Measurements from ENCODE around the gene PTPN3. TPM values are rescaled to one million over a fixed set of nuclear protein-coding genes. Genes with fewer than 3 reads are reported as not detected.

PTPN3 gene
- total RNA-seq, 1 donor from 2014 or later: 4.9 TPM

- Mint-ChIP-seq H3K36me3 (no peaks in the 10 kb centered on the region), H3K27me3 (no peaks in the 10 kb centered on the region), H3K4me3 (no peak overlapping the region), H3K9me3 (no peaks in the 10 kb centered on the region), H3K27ac (no peak overlapping the region), H3K4me1 (ENCODE audit: unreplicated experiment) (peaks cover 9% of the 10 kb centered on the region)
- no peak for TF ChIP-seq CTCF (conservative IDR thresholded peaks at IDR 0.05)
- no peak for DNase-seq (ENCODE audit: extremely low spot score, unreplicated experiment)
Measured at GRCh38 chr9:109439378-109440116, 58.6 kb downstream of the PTPN3 start.

- TF ChIP-seq CTCF (conservative IDR thresholded peaks at IDR 0.05): no peak
- no peaks in the 10 kb centered on the region for H3K27me3 Mint-ChIP-seq
- DNase-seq (ENCODE audit: extremely low spot score, unreplicated experiment): no peak
- H3K9me3 Mint-ChIP-seq: no peaks in the 10 kb centered on the region
- no peak overlapping the region for H3K4me3 Mint-ChIP-seq
- peaks cover 9% of the 10 kb centered on the region for H3K4me1 Mint-ChIP-seq (ENCODE audit: unreplicated experiment)
- H3K36me3 Mint-ChIP-seq: peaks cover 1% of the 10 kb centered on the region
- H3K27ac Mint-ChIP-seq: no peak overlapping the region
Measured at GRCh38 chr9:109437286-109437685, 60.8 kb downstream of the PTPN3 start.

- no peaks in the 10 kb centered on the region for H3K27me3 Mint-ChIP-seq
- H3K27ac Mint-ChIP-seq: no peak overlapping the region
- no peaks in the 10 kb centered on the region for H3K9me3 Mint-ChIP-seq
- DNase-seq (ENCODE audit: extremely low spot score, unreplicated experiment): no peak
- TF ChIP-seq CTCF (conservative IDR thresholded peaks at IDR 0.05): no peak
- peaks cover 4% of the 10 kb centered on the region for H3K36me3 Mint-ChIP-seq
- H3K4me3 Mint-ChIP-seq: no peak overlapping the region
- H3K4me1 Mint-ChIP-seq (ENCODE audit: unreplicated experiment): peaks cover 5% of the 10 kb centered on the region
Measured at GRCh38 chr9:109436071-109436470, 62.0 kb downstream of the PTPN3 start.

GRCh38 chr9:109433476-109433875 is 64.6 kb downstream of the PTPN3 start:
- Mint-ChIP-seq H3K4me3 (no peak overlapping the region), H3K27me3 (no peaks in the 10 kb centered on the region), H3K27ac (no peak overlapping the region), H3K4me1 (ENCODE audit: unreplicated experiment) (no peaks in the 10 kb centered on the region), H3K36me3 (peaks cover 4% of the 10 kb centered on the region), H3K9me3 (no peaks in the 10 kb centered on the region)
- no peak for TF ChIP-seq CTCF (conservative IDR thresholded peaks at IDR 0.05)
- no peak for DNase-seq (ENCODE audit: extremely low spot score, unreplicated experiment)

GRCh38 chr9:109430231-109430630 is 67.9 kb downstream of the PTPN3 start:
- H3K27ac Mint-ChIP-seq: no peak overlapping the region
- no peak for DNase-seq (ENCODE audit: extremely low spot score, unreplicated experiment)
- H3K9me3 Mint-ChIP-seq: no peaks in the 10 kb centered on the region
- TF ChIP-seq CTCF (conservative IDR thresholded peaks at IDR 0.05): no peak
- no peak overlapping the region for H3K4me3 Mint-ChIP-seq
- H3K4me1 Mint-ChIP-seq (ENCODE audit: unreplicated experiment): peaks cover 6% of the 10 kb centered on the region
- H3K36me3 Mint-ChIP-seq: peaks cover 4% of the 10 kb centered on the region
- no peaks in the 10 kb centered on the region for H3K27me3 Mint-ChIP-seq
